ENCODE measurements around the gene HDAC4.

GRCh38 chr2:239027391-239028252 is 373.2 kb downstream of the HDAC4 start:
- TF ChIP-seq NFYA (IDR thresholded peaks at IDR 0.05; ENCODE audit: borderline replicate concordance, low read depth, low read length) (no peak), CTCF (IDR thresholded peaks at IDR 0.05 in 2 of 3, conservative IDR thresholded peaks at IDR 0.05 in 1 of 3; ENCODE audit: control insufficient read depth in 2 of 3, extremely low read depth in 1 of 3, insufficient read depth in 1 of 3, low read depth in 3 of 3, low read length in 3 of 3) (no peak), REST (IDR thresholded peaks at IDR 0.05; ENCODE audit: low read depth, low read length) (no peak), ZBTB33 (IDR thresholded peaks at IDR 0.05) (no peak), JUND (IDR thresholded peaks at IDR 0.05; ENCODE audit: low read depth, low read length) (no peak)

Measured in GM12878 (cell line).